ENCODE results near the gene EHF.

GRCh38 chr11:34614344-34615104 is 6.4 kb upstream of the EHF start:
- TF ChIP-seq CTCF (IDR thresholded peaks at IDR 0.05; ENCODE audit: control extremely low read depth in 1 of 3, insufficient read depth in 1 of 3, low read depth in 1 of 3, low read length in 3 of 3) = no peak
- TF ChIP-seq EP300 (IDR thresholded peaks at IDR 0.05; ENCODE audit: borderline replicate concordance in 1 of 2, low read depth in 2 of 2, low read length in 2 of 2) = no peak
- TF ChIP-seq CBX5 (IDR thresholded peaks at IDR 0.05; ENCODE audit: low read depth, low read length) = no peak
- TF ChIP-seq POLR2A (IDR thresholded peaks at IDR 0.05; ENCODE audit: control extremely low read depth in 1 of 2, low read depth in 2 of 2, low read length in 2 of 2) = no peak
